Measurements from ENCODE around the gene OR2M3.
"Not testable (repeated sequence)": the region's sequence is repeated elsewhere in the genome, so short reads cannot be mapped to it uniquely, and the experiment has no call there.

The OR2M3 gene, protein sequence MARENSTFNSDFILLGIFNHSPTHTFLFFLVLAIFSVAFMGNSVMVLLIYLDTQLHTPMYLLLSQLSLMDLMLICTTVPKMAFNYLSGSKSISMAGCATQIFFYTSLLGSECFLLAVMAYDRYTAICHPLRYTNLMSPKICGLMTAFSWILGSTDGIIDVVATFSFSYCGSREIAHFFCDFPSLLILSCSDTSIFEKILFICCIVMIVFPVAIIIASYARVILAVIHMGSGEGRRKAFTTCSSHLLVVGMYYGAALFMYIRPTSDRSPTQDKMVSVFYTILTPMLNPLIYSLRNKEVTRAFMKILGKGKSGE

DNA sequence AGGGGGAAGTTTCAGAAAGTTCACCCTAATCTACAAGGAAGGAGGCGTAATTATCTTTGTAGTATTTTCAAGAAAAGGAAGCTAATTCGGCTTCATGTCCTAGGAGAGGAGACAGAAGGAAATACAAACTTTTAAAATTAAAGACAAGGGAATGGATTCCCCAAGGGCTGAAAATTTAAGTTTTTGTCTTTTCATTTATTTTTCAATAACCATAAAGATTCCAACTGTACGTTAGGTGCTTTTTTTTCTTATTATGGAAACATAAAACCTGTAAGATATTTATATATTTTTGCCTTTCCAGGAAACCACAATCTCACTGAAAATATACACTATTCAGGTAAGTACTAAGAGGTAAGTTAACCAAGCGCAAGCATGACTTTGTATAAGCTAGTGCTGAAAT is at the start of gene OR2M3:
OR2M3 (plus strand) TSS at position 301 of the 400 bp plus-strand sequence. CDS start 5,803 bp downstream, outside the sequence.
- no peak for DNase-seq (ENCODE audit: low spot score)

DNA sequence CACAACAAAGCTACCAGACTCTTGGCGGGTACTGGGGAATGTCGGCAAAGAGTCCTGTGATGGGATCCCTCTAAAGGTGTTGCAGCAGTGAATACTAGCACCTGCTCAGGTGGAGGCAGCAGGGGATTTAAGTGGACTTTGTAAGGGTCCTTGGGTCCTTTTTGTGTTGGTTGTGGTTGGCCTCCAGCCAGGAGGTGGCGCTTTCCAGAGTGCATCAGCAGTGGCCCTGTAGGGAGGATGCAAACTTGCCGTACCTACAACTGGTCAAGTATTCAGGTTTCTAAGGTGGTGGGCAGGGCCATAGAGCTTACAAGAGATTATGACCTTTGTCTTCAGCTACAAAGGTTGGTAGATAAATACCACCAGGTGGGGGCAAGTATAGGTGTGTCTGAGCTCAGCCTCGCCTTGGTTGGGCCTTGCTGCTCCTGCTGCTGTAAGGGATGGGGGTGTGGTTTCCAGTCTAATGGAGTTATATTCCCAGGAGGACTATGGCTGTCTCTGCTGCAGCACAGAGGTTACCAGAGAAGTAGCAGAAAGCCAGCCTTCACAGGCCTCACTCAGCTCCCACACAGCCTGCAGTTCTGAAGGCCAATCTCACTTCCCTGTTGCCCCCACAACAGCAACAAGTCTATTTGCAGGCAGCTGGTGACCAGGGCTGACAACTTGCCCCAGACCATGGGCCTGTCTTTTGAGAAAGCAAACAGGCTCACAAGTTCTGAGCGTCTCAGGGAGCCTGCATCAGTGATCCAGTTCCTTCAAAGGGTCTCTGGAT is 44.8 kb upstream of the OR2M3 start:
- no peak for DNase-seq (ENCODE audit: low spot score)

- no peak for DNase-seq (ENCODE audit: low spot score)
Observed at GRCh38 chr1:248155927-248156326, 41.1 kb upstream of the OR2M3 start.

DNA sequence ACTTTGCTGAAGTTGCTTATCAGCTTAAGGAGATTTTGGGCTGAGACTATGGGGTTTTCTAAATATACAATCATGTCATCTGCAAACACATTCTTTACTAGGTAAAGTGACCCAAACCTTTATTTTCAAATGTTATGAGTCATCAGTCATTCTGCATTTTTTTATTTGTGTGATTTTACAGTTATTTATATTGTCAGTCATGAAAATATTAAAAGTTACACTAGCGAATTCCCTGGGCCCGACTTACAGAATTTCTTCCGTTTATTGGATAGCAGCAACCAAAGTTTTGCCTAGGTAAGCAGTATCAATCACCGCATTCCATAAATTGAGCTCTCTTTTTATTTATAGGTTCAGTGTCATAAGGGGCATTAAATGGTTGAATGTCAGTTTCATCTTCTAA is 38.3 kb upstream of the OR2M3 start:
- no peak for DNase-seq (ENCODE audit: low spot score)

DNA sequence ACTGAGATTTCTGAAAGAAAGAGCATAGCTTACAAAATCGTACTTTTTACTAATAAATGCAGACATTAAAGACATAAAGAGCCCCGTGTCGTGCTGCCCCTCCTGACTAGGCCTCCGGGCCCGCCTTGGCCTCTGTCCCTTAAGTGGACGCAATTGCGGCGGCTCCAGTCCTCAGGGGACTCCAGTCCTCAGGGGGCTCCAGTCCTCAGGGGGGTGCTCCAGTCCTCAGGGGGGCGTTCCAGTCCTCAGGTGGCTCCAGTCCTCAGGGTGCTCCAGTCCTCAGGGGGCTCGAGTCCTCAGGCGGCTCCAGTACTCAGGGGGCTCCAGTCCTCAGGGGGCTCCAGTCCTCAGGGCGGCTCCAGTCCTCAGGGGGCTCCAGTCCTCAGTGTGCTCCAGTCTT is 33.0 kb upstream of the OR2M3 start:
- DNase-seq (ENCODE audit: low spot score): no peak

DNA sequence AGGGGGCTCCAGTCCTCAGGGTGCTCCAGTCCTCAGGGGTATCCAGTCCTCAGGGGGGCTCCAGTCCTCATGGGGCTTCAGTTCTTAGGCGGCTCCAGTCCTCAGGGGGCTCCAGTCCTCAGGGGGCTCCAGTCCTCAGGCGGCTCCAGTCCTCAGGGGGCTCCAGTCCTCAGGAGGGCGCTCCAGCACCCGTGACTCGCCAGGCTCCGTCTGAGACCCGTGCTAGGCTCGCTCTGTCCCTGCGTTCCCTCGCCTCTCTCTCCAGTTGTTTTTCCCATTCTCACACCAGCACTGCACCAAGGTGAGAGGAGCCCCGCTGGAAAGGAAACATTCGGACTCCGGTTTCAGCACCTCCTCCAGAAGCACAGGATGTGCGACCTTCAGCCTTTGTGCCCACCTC is 31.9 kb upstream of the OR2M3 start:
- no peak for DNase-seq (ENCODE audit: low spot score)

DNA sequence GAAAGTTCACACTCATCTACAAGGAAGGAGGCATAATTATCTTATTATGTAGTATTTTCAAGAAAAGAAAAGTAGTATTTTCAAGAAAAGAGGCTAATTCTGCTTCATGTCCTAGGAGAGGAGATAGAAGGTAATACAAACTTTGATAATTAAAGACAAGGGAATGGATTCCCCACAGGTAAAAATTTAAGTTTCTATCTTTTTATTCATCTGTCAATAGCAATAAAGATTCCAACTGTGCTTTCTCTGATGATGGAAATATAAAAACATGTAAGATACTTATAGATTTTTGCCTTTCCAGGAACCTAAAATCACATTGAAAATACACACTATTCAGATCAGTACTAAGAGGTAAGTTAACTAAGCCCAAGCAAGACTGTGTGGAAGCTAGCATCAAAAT is 22.5 kb upstream of the OR2M3 start, which contains the start of gene OR2M2:
OR2M2 (plus strand) TSS at position 301 of the 400 bp plus-strand sequence. CDS start 5,165 bp downstream, outside the sequence.
- no peak for DNase-seq (ENCODE audit: low spot score)

DNA sequence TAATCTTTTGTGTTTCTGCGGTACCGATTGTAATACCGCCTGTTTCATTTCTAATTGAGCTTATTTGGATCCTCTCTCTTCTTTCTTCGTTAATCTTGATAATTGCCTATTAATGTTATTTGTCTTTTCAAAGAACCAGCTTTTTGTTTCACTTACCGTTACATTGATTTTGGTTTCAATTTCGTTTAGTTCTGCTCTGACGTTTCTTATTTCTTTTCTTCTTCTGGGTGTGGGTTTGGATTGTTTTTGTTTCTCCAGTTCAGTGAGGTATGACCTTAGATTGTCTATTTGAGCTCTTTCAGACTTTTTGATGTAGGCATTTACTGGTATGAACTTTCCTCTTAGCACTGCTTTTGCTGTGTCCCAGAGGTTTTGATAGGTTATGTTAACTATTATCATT is 13.1 kb upstream of the OR2M3 start:
- DNase-seq (ENCODE audit: low spot score): no peak

GRCh38 chr1:248187363-248187762 is 9.7 kb upstream of the OR2M3 start:
- DNase-seq (ENCODE audit: low spot score): no peak

GRCh38 chr1:248189026-248189425 is 8.0 kb upstream of the OR2M3 start:
- no peak for DNase-seq (ENCODE audit: low spot score)

DNA sequence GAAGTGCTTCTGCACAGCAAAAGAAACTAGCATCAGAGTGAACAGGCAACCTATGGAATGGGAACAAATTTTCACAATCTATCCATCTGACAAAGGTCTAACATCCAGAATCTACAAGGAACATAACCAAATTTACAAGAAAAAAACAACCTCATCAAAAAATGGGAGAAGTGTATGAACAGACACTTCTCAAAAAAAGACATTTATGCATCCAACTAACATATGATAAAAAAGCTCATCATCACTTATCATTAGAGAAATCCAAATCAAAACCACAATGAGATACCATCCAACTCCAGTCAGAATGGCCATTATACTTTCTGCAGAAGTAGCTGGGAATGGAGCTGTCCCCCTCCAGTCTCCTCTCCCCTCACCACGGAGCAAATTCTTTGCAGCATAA is 2.9 kb upstream of the OR2M3 start:
- DNase-seq (ENCODE audit: low spot score): no peak

DNA sequence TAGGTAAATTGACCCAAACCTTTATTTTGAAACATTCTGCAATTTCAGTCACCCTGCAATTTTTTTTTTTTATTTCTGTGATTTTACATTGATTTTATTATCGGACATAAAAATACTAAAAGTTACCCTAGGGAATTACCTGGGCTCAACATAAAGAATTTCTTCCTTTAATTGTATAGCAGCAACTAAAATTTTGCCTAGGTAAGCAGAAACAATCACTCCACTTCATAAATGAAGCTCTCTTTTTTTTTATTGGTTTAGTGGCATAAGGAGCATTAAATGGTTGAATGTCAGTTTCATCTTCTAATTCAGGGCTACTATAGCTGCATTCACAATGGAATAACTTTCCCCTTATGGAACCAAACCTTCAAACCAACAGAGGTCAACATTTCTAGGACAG is 18.8 kb downstream of the OR2M3 start:
- no peak for DNase-seq (ENCODE audit: low spot score)

DNA sequence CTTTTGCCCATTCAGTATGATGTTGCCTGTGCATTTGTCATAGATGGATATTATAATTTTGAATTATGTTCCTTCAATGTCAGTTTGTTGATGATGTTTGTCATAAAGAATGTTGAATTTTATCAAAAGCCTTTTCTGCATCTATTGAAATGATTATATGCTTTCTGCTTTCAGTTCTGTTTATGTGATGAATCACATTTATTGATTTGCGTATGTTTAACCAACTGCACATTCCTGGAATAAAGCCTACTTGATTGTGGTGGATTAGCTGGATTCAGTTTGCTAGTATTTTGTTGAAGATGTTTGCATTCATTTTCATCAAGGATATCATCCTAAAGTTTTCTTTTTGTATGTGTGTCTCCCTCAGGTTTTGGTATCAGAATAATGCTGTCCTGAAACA is 28.5 kb downstream of the OR2M3 start:
- DNase-seq (ENCODE audit: low spot score): no peak

DNA sequence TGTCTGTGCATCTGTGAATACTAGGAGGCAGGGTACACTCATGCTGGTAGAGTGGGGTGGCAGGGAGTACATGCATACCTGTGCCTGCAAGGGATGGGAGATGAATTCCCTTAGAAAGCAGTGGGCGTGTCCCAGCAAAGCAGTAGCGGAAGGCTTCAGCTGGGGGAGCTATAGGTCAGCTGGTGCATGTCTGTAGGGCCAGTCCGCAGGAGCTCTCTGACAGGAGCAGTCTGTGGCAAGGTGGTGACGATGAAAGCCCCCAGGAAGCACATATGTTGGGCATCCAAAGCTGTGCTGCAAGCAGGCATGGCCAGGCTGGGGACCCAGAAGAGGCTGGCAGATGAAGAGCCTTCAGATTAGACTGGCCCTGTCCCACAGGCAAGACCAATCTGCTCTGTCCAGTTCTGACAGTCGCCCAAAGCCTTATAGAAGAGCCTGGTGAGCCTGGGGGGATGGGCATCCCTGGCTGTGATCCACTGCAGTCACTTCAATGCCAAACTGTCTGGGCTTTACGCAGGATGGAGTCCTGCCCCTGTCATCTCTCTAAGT is 32.4 kb downstream of the OR2M3 start:
- DNase-seq (ENCODE audit: low spot score): no peak

DNA sequence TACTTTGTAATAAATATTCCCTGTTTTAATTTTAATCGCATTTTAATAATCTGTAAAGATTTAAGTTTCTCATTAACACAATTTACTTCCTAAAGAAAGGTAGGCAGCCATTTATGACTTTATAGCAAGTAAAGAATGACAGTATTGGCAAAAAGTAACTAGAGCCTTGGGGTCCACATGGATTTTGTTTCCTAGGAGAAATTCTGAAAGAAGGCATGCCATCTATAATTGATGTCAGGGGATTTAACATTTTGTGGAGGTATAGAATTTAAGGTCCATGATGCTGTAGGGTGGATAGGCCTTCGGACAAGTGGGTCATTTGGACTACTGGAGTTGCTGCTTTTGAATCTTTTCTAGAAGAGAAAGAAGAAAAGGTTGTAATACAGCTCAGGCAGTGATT is 34.1 kb downstream of the OR2M3 start, which contains the start of gene OR2M4:
OR2M4 (plus strand) TSS at position 301 of the 400 bp plus-strand sequence. CDS start 7,512 bp downstream, outside the sequence.
- no peak for DNase-seq (ENCODE audit: low spot score)

DNA sequence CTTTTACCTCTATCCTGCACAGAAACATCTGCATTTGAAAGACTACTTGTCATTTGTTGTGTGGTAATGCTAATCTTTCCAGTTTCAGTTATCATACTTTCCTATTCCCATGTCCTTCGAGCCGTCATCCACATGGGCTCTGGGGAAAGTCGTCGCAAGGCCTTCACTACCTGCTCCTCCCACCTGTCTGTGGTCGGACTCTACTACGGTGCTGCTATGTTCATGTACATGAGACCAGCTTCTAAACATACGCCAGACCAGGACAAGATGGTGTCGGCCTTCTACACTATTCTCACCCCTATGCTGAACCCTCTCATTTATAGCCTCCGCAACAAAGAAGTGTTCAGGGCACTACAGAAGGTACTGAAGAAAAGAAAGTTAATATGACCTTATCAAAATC is 42.4 kb downstream of the OR2M3 start:
- no peak for DNase-seq (ENCODE audit: low spot score)

DNA sequence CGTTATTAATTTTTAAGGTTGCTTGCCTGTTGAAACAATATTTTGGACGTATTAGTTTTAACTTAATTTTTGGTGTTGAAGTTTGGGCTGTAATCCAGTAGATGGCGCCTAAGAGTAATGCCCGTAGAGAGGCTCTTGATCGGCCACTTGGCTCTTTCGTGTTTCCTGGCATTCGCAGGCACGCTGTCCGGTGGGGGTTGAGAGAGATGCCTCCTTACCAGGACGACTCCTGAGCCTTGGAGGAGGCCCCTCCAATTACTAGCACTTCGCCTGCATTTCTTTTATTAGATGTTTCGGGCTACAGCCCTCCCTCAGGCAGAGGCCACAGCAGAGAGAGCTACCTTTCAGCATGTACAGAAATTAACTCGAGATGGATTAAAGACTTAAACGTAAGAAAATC is 46.1 kb downstream of the OR2M3 start:
- DNase-seq (ENCODE audit: low spot score): peak; percentile 11

GRCh38 chr1:248259309-248259708 is 62.2 kb downstream of the OR2M3 start:
- not testable (repeated sequence) for DNase-seq (ENCODE audit: low spot score)
